K562 (cell line): ENCODE data around the gene CAPZB. TPM values are rescaled to one million over a fixed set of nuclear protein-coding genes. Genes with fewer than 3 reads are reported as not detected.
A peak's percentile ranks its signal among the peaks of the same experiment; 100 is the strongest.

Experiments
- CCAR2 ChIP-seq: fragments of 200-400 bp; formaldehyde crosslinking; IDR thresholded peaks from 2 replicates; pipeline ENCODE4 v1.6.1; 2017; ENCODE audit warnings: mild to moderate bottlenecking, low read depth, low read length
- HEY1 ChIP-seq: fragments of 250-450 bp; sonication (Bioruptor Pico); IDR thresholded peaks from 2 replicates; pipeline ENCODE4 v1.5.0; 2020; ENCODE audit warnings: mild to moderate bottlenecking, moderate library complexity, borderline replicate concordance
- NFE2 ChIP-seq: IDR thresholded peaks from 2 replicates; pipeline ENCODE4 v1.6.1; 2014; ENCODE audit warnings: antibody characterized with exemption, low read depth
- NR2C2 ChIP-seq, 2 experiments: fragments of 200-800 bp in 1 of 2; sonication (Bioruptor generic) in 1 of 2; sonication (generic) in 1 of 2; formaldehyde crosslinking in 1 of 2; IDR thresholded peaks; 2 replicates each; pipeline versions ENCODE4 v1.6.1 to v1.8.0; 2016 to 2022; ENCODE audit warnings: mild to moderate bottlenecking in 1 of 2, missing compliant biosample characterization in 1 of 2, missing genetic modification characterization in 1 of 2, missing genetic modification reagents in 1 of 2
- NRF1 ChIP-seq, 2 experiments: fragments of 450-650 bp; IDR thresholded peaks in 1 of 2; conservative IDR thresholded peaks in 1 of 2; 2 replicates each; pipeline ENCODE4 v1.6.1; 2014; ENCODE audit warnings: mild to moderate bottlenecking in 2 of 2
- SMAD4 ChIP-seq: fragments of 250-450 bp; sonication (Bioruptor Pico); conservative IDR thresholded peaks from 2 replicates; pipeline ENCODE4 v1.8.0; 2021; ENCODE audit warnings: inconsistent platforms, mild to moderate bottlenecking, moderate library complexity
- STAT5B ChIP-seq: fragments of 250-450 bp; sonication (Bioruptor Pico); IDR thresholded peaks from 2 replicates; pipeline ENCODE4 v1.8.0; 2021; ENCODE audit warnings: mild to moderate bottlenecking, inconsistent platforms
- ZNF212 ChIP-seq: fragments of 450-650 bp; formaldehyde crosslinking; IDR thresholded peaks from 2 replicates; pipeline ENCODE4 v1.4.0; 2020; ENCODE audit warnings: mild to moderate bottlenecking
- ZNF699 ChIP-seq: fragments of 250-450 bp; sonication (Bioruptor Pico); IDR thresholded peaks from 2 replicates; pipeline ENCODE4 v1.8.0; 2021; ENCODE audit warnings: mild to moderate bottlenecking, moderate library complexity; ENCODE audit not compliant: insufficient replicate concordance
- polyA plus RNA-seq, 8 experiments: library from polyadenylated mRNA; depleted of rRNA in 4 of 8; stranded (reverse) in 5 of 8; unstranded in 3 of 8; fragments of >200 nt; fragmentation: Nextera tagmentation in 2 of 8; fragmentation: Illumina TruSeq in 1 of 8; extraction: Ambion mirVana in 2 of 8; extraction: Trizol in 1 of 8; gene quantifications; 2 replicates each; pipeline versions ENCODE4 v1.2.1 to v1.2.3, GENCODE V29; 2011 to 2014; ENCODE audit warnings: inconsistent platforms in 1 of 8, missing spikeins in 1 of 8
- total RNA-seq, 7 experiments: library from RNA; depleted of rRNA in 6 of 7; stranded (reverse); fragments of >200 nt in 6 of 7; fragmentation: Illumina TruSeq in 2 of 7; extraction: Trizol in 2 of 7; gene quantifications; 2 replicates each; pipeline versions ENCODE4 v1.2.1 to v1.2.3, GENCODE V29; 2011 to 2021; ENCODE audit warnings: low replicate concordance in 1 of 7
- TF ChIP-seq, protein P1 (sequence below): fragments of 450-650 bp; IDR thresholded peaks from 2 replicates; pipeline ENCODE4 v1.6.1; 2016; ENCODE audit warnings: missing biosample characterization, missing genetic modification characterization
- TF ChIP-seq, protein P2 (sequence below): IDR thresholded peaks from 2 replicates; pipeline ENCODE4 v1.6.1; 2012; ENCODE audit warnings: low read depth, low read length, improper control_type of control experiment, borderline replicate concordance
- TF ChIP-seq, protein P3 (sequence below): sonication (generic); formaldehyde crosslinking; IDR thresholded peaks from 2 replicates; pipeline ENCODE4 v1.9.0; 2022; ENCODE audit warnings: mild to moderate bottlenecking, missing genetic modification reagents
- TF ChIP-seq, protein P4 (sequence below): IDR thresholded peaks from 2 replicates; pipeline ENCODE4 v1.6.1; 2011; ENCODE audit not compliant: insufficient read length; ENCODE audit errors: extremely low read depth
- TF ChIP-seq, protein P5 (sequence below): sonication (generic); formaldehyde crosslinking; IDR thresholded peaks from 2 replicates; pipeline ENCODE4 v1.8.1; 2023; ENCODE audit warnings: mild to moderate bottlenecking, missing genetic modification reagents
- TF ChIP-seq, protein P6 (sequence below): fragments of 450-650 bp; IDR thresholded peaks from 2 replicates; pipeline ENCODE4 v1.7.1; 2018; ENCODE audit warnings: mild to moderate bottlenecking, low read depth; ENCODE audit not compliant: partially characterized antibody
- TF ChIP-seq, protein P7 (sequence below): fragments of 250-450 bp; sonication (Bioruptor Pico); IDR thresholded peaks from 2 replicates; pipeline ENCODE4 v1.8.0; 2022; ENCODE audit warnings: moderate library complexity, mild to moderate bottlenecking, inconsistent platforms

CAPZB gene
- total and polyA plus RNA-seq, 9 of the 15 experiments (the other 6 are each of a cell fraction or from before 2014, with no cell fraction given), result 57.6 to 297 (median 125) TPM

DNA sequence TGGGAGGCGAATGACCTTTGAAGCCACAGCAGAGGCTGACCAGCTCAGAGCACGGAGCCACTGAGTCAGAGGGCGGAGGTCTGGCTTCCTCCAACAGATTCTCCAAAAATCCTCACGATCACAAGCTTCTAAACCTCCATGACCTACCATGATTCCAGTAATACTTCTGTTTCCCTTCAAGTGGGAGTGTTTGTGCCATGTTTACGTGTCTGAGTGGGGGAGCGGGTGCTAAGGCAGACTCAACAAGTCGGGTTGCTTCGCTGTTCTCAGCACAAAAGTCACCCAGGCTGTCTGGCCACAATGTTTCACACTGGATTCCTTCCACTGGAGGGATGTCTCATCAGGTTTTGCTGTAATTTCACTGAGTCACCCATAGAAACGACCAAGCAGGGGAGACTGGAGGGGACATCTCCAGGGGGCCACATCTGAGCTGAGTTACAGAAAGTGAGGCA lies 87.0 kb downstream of the CAPZB start (continued):
- TF ChIP-seq, protein P1, sequence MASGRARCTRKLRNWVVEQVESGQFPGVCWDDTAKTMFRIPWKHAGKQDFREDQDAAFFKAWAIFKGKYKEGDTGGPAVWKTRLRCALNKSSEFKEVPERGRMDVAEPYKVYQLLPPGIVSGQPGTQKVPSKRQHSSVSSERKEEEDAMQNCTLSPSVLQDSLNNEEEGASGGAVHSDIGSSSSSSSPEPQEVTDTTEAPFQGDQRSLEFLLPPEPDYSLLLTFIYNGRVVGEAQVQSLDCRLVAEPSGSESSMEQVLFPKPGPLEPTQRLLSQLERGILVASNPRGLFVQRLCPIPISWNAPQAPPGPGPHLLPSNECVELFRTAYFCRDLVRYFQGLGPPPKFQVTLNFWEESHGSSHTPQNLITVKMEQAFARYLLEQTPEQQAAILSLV (tag), result no peak
- no peak for TF ChIP-seq NR2C2 (CRISPR knock-in tag; IDR thresholded peaks at IDR 0.05)
- no peak for TF ChIP-seq NR2C2 (tag; IDR thresholded peaks at IDR 0.05)
- no peak for TF ChIP-seq ZNF699 (CRISPR knock-in tag)
- TF ChIP-seq STAT5B (CRISPR knock-in tag), result no peak
- TF ChIP-seq NRF1 (conservative IDR thresholded peaks at IDR 0.05 in 1 of 2, IDR thresholded peaks at IDR 0.05 in 1 of 2), result no peak
- TF ChIP-seq, protein P2, sequence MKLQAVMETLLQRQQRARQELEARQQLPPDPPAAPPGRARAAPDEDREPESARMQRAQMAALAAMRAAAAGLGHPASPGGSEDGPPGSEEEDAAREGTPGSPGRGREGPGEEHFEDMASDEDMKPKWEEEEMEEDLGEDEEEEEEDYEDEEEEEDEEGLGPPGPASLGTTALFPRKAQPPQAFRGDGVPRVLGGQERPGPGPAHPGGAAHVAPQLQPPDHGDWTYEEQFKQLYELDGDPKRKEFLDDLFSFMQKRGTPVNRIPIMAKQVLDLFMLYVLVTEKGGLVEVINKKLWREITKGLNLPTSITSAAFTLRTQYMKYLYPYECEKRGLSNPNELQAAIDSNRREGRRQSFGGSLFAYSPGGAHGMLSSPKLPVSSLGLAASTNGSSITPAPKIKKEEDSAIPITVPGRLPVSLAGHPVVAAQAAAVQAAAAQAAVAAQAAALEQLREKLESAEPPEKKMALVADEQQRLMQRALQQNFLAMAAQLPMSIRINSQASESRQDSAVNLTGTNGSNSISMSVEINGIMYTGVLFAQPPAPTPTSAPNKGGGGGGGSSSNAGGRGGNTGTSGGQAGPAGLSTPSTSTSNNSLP, result no peak
- TF ChIP-seq NFE2, result 0 out of 2 replicates have a peak, but pooled peaks have one; percentile 5
- TF ChIP-seq, protein P3, sequence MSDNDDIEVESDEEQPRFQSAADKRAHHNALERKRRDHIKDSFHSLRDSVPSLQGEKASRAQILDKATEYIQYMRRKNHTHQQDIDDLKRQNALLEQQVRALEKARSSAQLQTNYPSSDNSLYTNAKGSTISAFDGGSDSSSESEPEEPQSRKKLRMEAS (CRISPR knock-in tag), result peak; percentile 20; the same call in 1 of the 2 replicates
- TF ChIP-seq, protein P4, sequence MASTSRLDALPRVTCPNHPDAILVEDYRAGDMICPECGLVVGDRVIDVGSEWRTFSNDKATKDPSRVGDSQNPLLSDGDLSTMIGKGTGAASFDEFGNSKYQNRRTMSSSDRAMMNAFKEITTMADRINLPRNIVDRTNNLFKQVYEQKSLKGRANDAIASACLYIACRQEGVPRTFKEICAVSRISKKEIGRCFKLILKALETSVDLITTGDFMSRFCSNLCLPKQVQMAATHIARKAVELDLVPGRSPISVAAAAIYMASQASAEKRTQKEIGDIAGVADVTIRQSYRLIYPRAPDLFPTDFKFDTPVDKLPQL, result no peak
- no peak for TF ChIP-seq ZNF212 (CRISPR knock-in tag)
- no peak for TF ChIP-seq CCAR2
- TF ChIP-seq, protein P5, sequence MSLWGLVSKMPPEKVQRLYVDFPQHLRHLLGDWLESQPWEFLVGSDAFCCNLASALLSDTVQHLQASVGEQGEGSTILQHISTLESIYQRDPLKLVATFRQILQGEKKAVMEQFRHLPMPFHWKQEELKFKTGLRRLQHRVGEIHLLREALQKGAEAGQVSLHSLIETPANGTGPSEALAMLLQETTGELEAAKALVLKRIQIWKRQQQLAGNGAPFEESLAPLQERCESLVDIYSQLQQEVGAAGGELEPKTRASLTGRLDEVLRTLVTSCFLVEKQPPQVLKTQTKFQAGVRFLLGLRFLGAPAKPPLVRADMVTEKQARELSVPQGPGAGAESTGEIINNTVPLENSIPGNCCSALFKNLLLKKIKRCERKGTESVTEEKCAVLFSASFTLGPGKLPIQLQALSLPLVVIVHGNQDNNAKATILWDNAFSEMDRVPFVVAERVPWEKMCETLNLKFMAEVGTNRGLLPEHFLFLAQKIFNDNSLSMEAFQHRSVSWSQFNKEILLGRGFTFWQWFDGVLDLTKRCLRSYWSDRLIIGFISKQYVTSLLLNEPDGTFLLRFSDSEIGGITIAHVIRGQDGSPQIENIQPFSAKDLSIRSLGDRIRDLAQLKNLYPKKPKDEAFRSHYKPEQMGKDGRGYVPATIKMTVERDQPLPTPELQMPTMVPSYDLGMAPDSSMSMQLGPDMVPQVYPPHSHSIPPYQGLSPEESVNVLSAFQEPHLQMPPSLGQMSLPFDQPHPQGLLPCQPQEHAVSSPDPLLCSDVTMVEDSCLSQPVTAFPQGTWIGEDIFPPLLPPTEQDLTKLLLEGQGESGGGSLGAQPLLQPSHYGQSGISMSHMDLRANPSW (CRISPR knock-in tag), result no peak
- no peak for TF ChIP-seq SMAD4 (CRISPR knock-in tag)
- TF ChIP-seq, protein P6, sequence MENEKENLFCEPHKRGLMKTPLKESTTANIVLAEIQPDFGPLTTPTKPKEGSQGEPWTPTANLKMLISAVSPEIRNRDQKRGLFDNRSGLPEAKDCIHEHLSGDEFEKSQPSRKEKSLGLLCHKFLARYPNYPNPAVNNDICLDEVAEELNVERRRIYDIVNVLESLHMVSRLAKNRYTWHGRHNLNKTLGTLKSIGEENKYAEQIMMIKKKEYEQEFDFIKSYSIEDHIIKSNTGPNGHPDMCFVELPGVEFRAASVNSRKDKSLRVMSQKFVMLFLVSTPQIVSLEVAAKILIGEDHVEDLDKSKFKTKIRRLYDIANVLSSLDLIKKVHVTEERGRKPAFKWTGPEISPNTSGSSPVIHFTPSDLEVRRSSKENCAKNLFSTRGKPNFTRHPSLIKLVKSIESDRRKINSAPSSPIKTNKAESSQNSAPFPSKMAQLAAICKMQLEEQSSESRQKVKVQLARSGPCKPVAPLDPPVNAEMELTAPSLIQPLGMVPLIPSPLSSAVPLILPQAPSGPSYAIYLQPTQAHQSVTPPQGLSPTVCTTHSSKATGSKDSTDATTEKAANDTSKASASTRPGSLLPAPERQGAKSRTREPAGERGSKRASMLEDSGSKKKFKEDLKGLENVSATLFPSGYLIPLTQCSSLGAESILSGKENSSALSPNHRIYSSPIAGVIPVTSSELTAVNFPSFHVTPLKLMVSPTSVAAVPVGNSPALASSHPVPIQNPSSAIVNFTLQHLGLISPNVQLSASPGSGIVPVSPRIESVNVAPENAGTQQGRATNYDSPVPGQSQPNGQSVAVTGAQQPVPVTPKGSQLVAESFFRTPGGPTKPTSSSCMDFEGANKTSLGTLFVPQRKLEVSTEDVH, result no peak
- TF ChIP-seq, protein P7, sequence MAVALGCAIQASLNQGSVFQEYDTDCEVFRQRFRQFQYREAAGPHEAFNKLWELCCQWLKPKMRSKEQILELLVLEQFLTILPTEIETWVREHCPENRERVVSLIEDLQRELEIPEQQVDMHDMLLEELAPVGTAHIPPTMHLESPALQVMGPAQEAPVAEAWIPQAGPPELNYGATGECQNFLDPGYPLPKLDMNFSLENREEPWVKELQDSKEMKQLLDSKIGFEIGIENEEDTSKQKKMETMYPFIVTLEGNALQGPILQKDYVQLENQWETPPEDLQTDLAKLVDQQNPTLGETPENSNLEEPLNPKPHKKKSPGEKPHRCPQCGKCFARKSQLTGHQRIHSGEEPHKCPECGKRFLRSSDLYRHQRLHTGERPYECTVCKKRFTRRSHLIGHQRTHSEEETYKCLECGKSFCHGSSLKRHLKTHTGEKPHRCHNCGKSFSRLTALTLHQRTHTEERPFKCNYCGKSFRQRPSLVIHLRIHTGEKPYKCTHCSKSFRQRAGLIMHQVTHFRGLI (CRISPR knock-in tag), result no peak
- TF ChIP-seq HEY1 (CRISPR knock-in tag), result no peak
